ENCODE measurements around the gene DOHH. TPM values are rescaled to one million over a fixed set of nuclear protein-coding genes. Genes with fewer than 3 reads are reported as not detected.

Gene DOHH
- total and polyA plus RNA-seq, 9 of the 15 experiments (the other 6 are each of a cell fraction or from before 2014, with no cell fraction given): 0.14 to 47.2 (median 5.1) TPM

DNA sequence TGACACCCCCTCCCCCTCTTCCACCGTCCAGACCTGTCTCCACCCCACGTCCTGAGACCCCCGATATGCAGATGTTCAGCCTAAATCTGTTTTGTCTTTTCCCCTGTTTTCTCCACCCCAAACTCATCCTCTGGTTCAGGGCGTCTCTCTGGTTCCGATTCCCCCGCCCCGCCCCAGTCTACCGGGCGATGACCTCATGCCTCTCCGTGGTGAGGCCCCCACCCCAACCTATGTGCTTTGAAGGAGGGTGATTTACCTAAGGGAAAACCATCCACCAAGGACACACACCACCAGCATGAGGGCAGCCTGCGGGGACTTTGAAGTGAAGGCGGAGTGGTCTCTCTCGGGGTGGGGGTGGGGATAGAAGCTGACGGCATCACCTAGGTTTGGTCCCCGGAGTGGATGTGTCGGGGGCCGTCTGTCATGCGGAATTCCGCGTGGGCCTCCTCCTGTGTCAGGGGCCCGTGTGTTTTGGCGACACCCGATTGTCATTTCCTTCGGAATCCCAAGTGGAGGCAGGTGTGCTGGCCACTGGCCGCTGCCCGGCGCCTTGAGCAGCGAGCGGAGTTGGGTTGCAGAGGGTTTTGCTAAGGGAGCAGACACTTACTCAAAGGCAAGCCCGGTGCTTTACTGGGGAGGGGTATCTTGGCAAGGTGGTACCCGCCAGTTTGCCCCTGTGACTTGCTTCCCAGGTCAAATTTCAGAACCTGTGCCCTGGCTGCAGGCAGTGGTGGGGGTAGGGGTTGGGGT lies 7.1 kb upstream of the DOHH start (continued):
- TF ChIP-seq HSF4 (CRISPR knock-in tag; IDR thresholded peaks at IDR 0.05; ENCODE audit: borderline replicate concordance) (no peak), MXD1 (CRISPR knock-in tag; IDR thresholded peaks at IDR 0.05; ENCODE audit: borderline replicate concordance, poor library complexity, severe bottlenecking) (no peak), ZNF24 (IDR thresholded peaks at IDR 0.05) (no peak), NCOA2 (IDR thresholded peaks at IDR 0.05; ENCODE audit: partially characterized antibody in 2 of 2) (no peak), NR2C1 (IDR thresholded peaks at IDR 0.05) (no peak), NR2C1 (tag; IDR thresholded peaks at IDR 0.05) (no peak), TCF7 (IDR thresholded peaks at IDR 0.05; ENCODE audit: borderline replicate concordance) (no peak), FOSL1 (tag; conservative IDR thresholded peaks at IDR 0.05) (no peak), ZNF140 (CRISPR knock-in tag; IDR thresholded peaks at IDR 0.05) (no peak), FOXO4 (CRISPR knock-in tag; IDR thresholded peaks at IDR 0.05) (no peak), NRF1 (conservative IDR thresholded peaks at IDR 0.05 in 1 of 2, IDR thresholded peaks at IDR 0.05 in 1 of 2) (no peak)
- TF ChIP-seq, protein P1, sequence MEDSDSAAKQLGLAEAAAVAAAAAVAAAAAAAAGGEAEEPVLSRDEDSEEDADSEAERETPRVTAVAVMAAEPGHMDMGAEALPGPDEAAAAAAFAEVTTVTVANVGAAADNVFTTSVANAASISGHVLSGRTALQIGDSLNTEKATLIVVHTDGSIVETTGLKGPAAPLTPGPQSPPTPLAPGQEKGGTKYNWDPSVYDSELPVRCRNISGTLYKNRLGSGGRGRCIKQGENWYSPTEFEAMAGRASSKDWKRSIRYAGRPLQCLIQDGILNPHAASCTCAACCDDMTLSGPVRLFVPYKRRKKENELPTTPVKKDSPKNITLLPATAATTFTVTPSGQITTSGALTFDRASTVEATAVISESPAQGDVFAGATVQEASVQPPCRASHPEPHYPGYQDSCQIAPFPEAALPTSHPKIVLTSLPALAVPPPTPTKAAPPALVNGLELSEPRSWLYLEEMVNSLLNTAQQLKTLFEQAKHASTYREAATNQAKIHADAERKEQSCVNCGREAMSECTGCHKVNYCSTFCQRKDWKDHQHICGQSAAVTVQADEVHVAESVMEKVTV (CRISPR knock-in tag; IDR thresholded peaks at IDR 0.05): no peak
- TF ChIP-seq, protein P2, sequence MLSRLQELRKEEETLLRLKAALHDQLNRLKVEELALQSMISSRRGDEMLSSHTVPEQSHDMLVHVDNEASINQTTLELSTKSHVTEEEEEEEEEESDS (CRISPR knock-in tag; IDR thresholded peaks at IDR 0.05): no peak
